Esophagus squamous epithelium (tissue), 5 donors: ENCODE data around the gene MINK1. TPM values are rescaled to one million over a fixed set of nuclear protein-coding genes. Genes with fewer than 3 reads are reported as not detected.
"Not testable (repeated sequence)": the region's sequence is repeated elsewhere in the genome, so short reads cannot be mapped to it uniquely, and the experiment has no call there.

ENCODE experiments used
- DNase-seq: peaks from one replicate; lab custom pipeline; 2025; lab: John Stamatoyannopoulos, UW
- H3K27ac ChIP-seq, 4 donors: fragments of 200-600 bp; sonication (generic); one replicate each; pipeline ENCODE4 v1.5.1; 2016 to 2019; ENCODE audit warnings: mild to moderate bottlenecking in 1 of 4
- H3K27me3 ChIP-seq, 4 donors: fragments of 200-600 bp; sonication (generic); 1 replicate in 3 of 4; 2 replicates in 1 of 4; pipeline versions ENCODE4 v1.5.1 to v1.6.0; 2017 to 2021; ENCODE audit warnings: antibody characterized with exemption in 1 of 4
- H3K36me3 ChIP-seq, 3 donors: fragments of 200-600 bp; sonication (generic); one replicate each; pipeline ENCODE4 v1.5.1; 2016 to 2019
- H3K4me1 ChIP-seq, 3 donors: fragments of 200-600 bp; sonication (generic); one replicate each; pipeline ENCODE4 v1.5.1; 2017 to 2019
- H3K4me3 ChIP-seq, 4 donors: fragments of 200-600 bp; sonication (generic); 1 replicate in 3 of 4; 2 replicates in 1 of 4; pipeline ENCODE4 v1.5.1; 2016 to 2019; ENCODE audit warnings: mild to moderate bottlenecking in 2 of 4, moderate library complexity in 1 of 4
- H3K9me3 ChIP-seq, 3 donors: fragments of 200-600 bp; sonication (generic); one replicate each; pipeline ENCODE4 v1.5.1; 2016 to 2019
- CTCF ChIP-seq, 6 experiments: fragments of 450-650 bp in 4 of 6; fragments of 200-600 bp in 2 of 6; sonication (generic) in 2 of 6; IDR thresholded peaks; one replicate each; pipeline ENCODE4 v1.5.1; 2016 to 2019; ENCODE audit warnings: antibody characterized with exemption in 6 of 6, mild to moderate bottlenecking in 4 of 6, moderate library complexity in 4 of 6
- POLR2A ChIP-seq, 4 donors: fragments of 450-650 bp; IDR thresholded peaks; one replicate each; pipeline ENCODE4 v1.6.1; 2017; ENCODE audit warnings: antibody characterized with exemption in 4 of 4, mild to moderate bottlenecking in 4 of 4, moderate library complexity in 3 of 4
- WGBS, 2 donors: methylation state at CpG; one replicate each; pipeline ENCODE4 v1.1.5; 2018; 5-methylcytosine and 5-hydroxymethylcytosine counted together
- intact Hi-C: fragments of 100-400 bp; cut with DNase I; formaldehyde crosslinking; loops from one replicate; pipeline ENCODE4 v1.15.0; 2022
- total RNA-seq, 4 donors: library from RNA; depleted of rRNA; stranded (reverse); fragments of >200 nt; gene quantifications; one replicate each; pipeline ENCODE4 v1.1.0, GENCODE V29; 2016
- donor health status: DM: yes; HTN: yes; CAD: no.

The MINK1 gene
- total RNA-seq, 4 donors from 2014 or later = 50.1 to 156 (median 117) TPM

- TF ChIP-seq POLR2A (IDR thresholded peaks at IDR 0.05) (no peak), CTCF (IDR thresholded peaks at IDR 0.05) (no peak)
- peaks cover 0 to 27% (median 0%) of the 10 kb centered on the region in 3 donors for H3K36me3 ChIP-seq
- 44 to 67% methylated on average over 30 to 32 of the region's 32 CpGs for WGBS, 2 donors
- H3K27ac ChIP-seq = peak overlapping the region; percentile 83 to 93 (median 86)
- no peaks in the 10 kb centered on the region for H3K27me3 ChIP-seq
- H3K9me3 ChIP-seq = no peaks in the 10 kb centered on the region
- intact Hi-C loops = no loop called here
- no peak for DNase-seq
- H3K4me1 ChIP-seq = peaks cover 23 to 95% (median 37%) of the 10 kb centered on the region in 3 donors
- H3K4me3 ChIP-seq = peak overlapping the region; percentile 51 to 65 (median 56)
Measured at GRCh38 chr17:4859816-4860625, 26.9 kb downstream of the MINK1 start.

GRCh38 chr17:4860651-4861050, 27.5 kb downstream of the MINK1 start:
- no peaks in the 10 kb centered on the region for H3K9me3 ChIP-seq
- peaks cover 23 to 89% (median 37%) of the 10 kb centered on the region in 3 donors for H3K4me1 ChIP-seq
- DNase-seq = no peak
- H3K27me3 ChIP-seq = no peaks in the 10 kb centered on the region
- peak overlapping the region; percentile 83 to 93 (median 86) for H3K27ac ChIP-seq
- TF ChIP-seq CTCF (IDR thresholded peaks at IDR 0.05) (no peak), POLR2A (IDR thresholded peaks at IDR 0.05) (no peak)
- peak overlapping the region; percentile 51 to 65 (median 56) for H3K4me3 ChIP-seq
- WGBS, 2 donors = 58 to 77% methylated on average over 9 of the region's 9 CpGs
- H3K36me3 ChIP-seq = peaks cover 0 to 29% (median 0%) of the 10 kb centered on the region in 3 donors
- intact Hi-C loops = no loop called here

- Histone ChIP-seq H3K36me3 (peaks cover 0 to 29% (median 0%) of the 10 kb centered on the region in 3 donors), H3K4me1 (peaks cover 23 to 89% (median 37%) of the 10 kb centered on the region in 3 donors), H3K27me3 (no peaks in the 10 kb centered on the region), H3K27ac (peak overlapping the region; percentile 83 to 93 (median 86)), H3K9me3 (no peaks in the 10 kb centered on the region), H3K4me3 (peak overlapping the region; percentile 51 to 65 (median 56))
- TF ChIP-seq POLR2A (IDR thresholded peaks at IDR 0.05) (no peak), CTCF (IDR thresholded peaks at IDR 0.05) (no peak)
- 76 to 81% methylated on average over 15 to 16 of the region's 16 CpGs for WGBS, 2 donors
- intact Hi-C loops = no loop called here
- no peak for DNase-seq
Measured at GRCh38 chr17:4861052-4861451, 27.9 kb downstream of the MINK1 start.

GRCh38 chr17:4862720-4863119, 29.6 kb downstream of the MINK1 start:
- Histone ChIP-seq H3K36me3 (peaks cover 0 to 24% (median 0%) of the 10 kb centered on the region in 3 donors), H3K27me3 (no peaks in the 10 kb centered on the region), H3K9me3 (no peaks in the 10 kb centered on the region), H3K27ac (peak overlapping the region in 2 of 4 donors; percentile 8 to 39), H3K4me1 (peaks cover 21 to 80% (median 28%) of the 10 kb centered on the region in 3 donors), H3K4me3 (no peak overlapping the region)
- DNase-seq = no peak
- TF ChIP-seq CTCF (IDR thresholded peaks at IDR 0.05) (no peak), POLR2A (IDR thresholded peaks at IDR 0.05) (no peak)
- 72 to 89% methylated on average over 4 of the region's 4 CpGs for WGBS, 2 donors
- intact Hi-C loops = no loop called here

GRCh38 chr17:4863321-4863720, 30.2 kb downstream of the MINK1 start:
- Histone ChIP-seq H3K9me3 (no peaks in the 10 kb centered on the region), H3K27me3 (no peaks in the 10 kb centered on the region), H3K4me1 (peaks cover 15 to 74% (median 22%) of the 10 kb centered on the region in 3 donors), H3K4me3 (no peak overlapping the region), H3K36me3 (peaks cover 0 to 30% (median 0%) of the 10 kb centered on the region in 3 donors), H3K27ac (peak overlapping the region in 2 of 4 donors; percentile 8 to 39)
- DNase-seq = no peak
- intact Hi-C loops = no loop called here
- TF ChIP-seq CTCF (IDR thresholded peaks at IDR 0.05) = no peak
- TF ChIP-seq POLR2A (IDR thresholded peaks at IDR 0.05) = no peak
- 50 to 57% methylated on average over 1 of the region's 1 CpG for WGBS, 2 donors

GRCh38 chr17:4867535-4867934, 34.4 kb downstream of the MINK1 start:
- peaks cover 0 to 38% (median 7%) of the 10 kb centered on the region in 3 donors for H3K4me1 ChIP-seq
- H3K27ac ChIP-seq, H3K9me3 ChIP-seq, intact Hi-C loops, DNase-seq, H3K4me3 ChIP-seq, H3K27me3 ChIP-seq: not testable (repeated sequence)
- WGBS, 2 donors = 72 to 85% methylated on average over 5 of the region's 5 CpGs
- peaks cover 0 to 52% (median 0%) of the 10 kb centered on the region in 3 donors for H3K36me3 ChIP-seq

- DNase-seq, H3K4me3 ChIP-seq, H3K9me3 ChIP-seq, H3K27ac ChIP-seq, H3K27me3 ChIP-seq, intact Hi-C loops: not testable (repeated sequence)
- 94 to 95% methylated on average over 22 of the region's 22 CpGs for WGBS, 2 donors
- peaks cover 0 to 63% (median 0%) of the 10 kb centered on the region in 3 donors for H3K36me3 ChIP-seq
- H3K4me1 ChIP-seq = peaks cover 0 to 32% (median 0%) of the 10 kb centered on the region in 3 donors
Measured at GRCh38 chr17:4869058-4869998, 36.2 kb downstream of the MINK1 start.
